GM12878 (cell line): ENCODE results near the gene CORO1A. TPM values are rescaled to one million over a fixed set of nuclear protein-coding genes. Genes with fewer than 3 reads are reported as not detected.
A peak's percentile ranks its signal among the peaks of the same experiment; 100 is the strongest.

Source experiments
- ATAC-seq: fragments of 200-7000 bp; cut with Tn5 transposase; 3 replicates; pipeline ENCODE4 v1.9.1; 2020; ENCODE audit warnings: mild to moderate bottlenecking, moderate library complexity
- BruUV-seq: library from RNA; stranded (reverse); fragments of 400-500 nt; replicated peaks from 2 replicates; lab custom pipeline; 2021; lab: Mats Ljungman, UMichigan
- CTCF ChIA-PET: fragments of 300-600 bp; sonication (Branson Sonifier 250); formaldehyde crosslinking; extraction: SDS; loops from one replicate; lab custom pipeline; 2021; ENCODE audit warnings: inconsistent platforms; lab: Yijun Ruan, JAX
- POLR2A ChIA-PET: fragments of 350-600 bp; formaldehyde crosslinking; extraction: SDS; loops from one replicate; lab custom pipeline; 2021; ENCODE audit warnings: inconsistent platforms; lab: Charles Lee
- RAD21 ChIA-PET: fragments of 300-600 bp; sonication (Branson Sonifier 250); formaldehyde crosslinking; loops from one replicate; lab custom pipeline; 2023; ENCODE audit warnings: antibody characterized with exemption; ENCODE audit not compliant: unreplicated experiment; lab: Charles Lee
- SMC1A ChIA-PET: fragments of 300-600 bp; sonication (Branson Sonifier 250); formaldehyde crosslinking; loops from one replicate; lab custom pipeline; 2023; ENCODE audit not compliant: unreplicated experiment, uncharacterized antibody; lab: Charles Lee
- DNase-seq: peaks from one replicate; pipeline ENCODE4 v3.0.0-alpha.2; 2011; ENCODE audit warnings: low read depth, low spot score
- FAIRE-seq: peaks from 3 replicates; lab custom pipeline; 2011; peaks lifted over from hg19 to GRCh38; lab: Jason Lieb, UNC
- H2AFZ ChIP-seq: 2 replicates; pipeline ENCODE4 v1.6.0; 2011; ENCODE audit warnings: low read depth, low read length, control low read depth; ENCODE audit not compliant: control insufficient read depth
- H3K27ac ChIP-seq: 2 replicates; pipeline ENCODE4 v1.5.1; 2011; ENCODE audit warnings: control low read depth; ENCODE audit not compliant: control insufficient read depth, insufficient read depth
- H3K27me3 ChIP-seq, 2 experiments: replicated peaks in 1 of 2; 2 replicates each; pipeline versions ENCODE4 v1.6.0 to v1.6.1; 2011; ENCODE audit warnings: low read length in 1 of 2; ENCODE audit not compliant: control insufficient read depth in 2 of 2, insufficient read depth in 2 of 2
- H3K36me3 ChIP-seq, 2 experiments: 2 replicates each; pipeline ENCODE4 v1.5.1; 2011; ENCODE audit warnings: low read length in 1 of 2; ENCODE audit not compliant: control insufficient read depth in 2 of 2, insufficient read depth in 2 of 2
- H3K4me1 ChIP-seq: 2 replicates; pipeline ENCODE4 v1.6.1; 2011; ENCODE audit warnings: mild to moderate bottlenecking, low read length, moderate library complexity, mixed read lengths; ENCODE audit not compliant: control insufficient read depth, insufficient read depth
- H3K4me2 ChIP-seq: 2 replicates; pipeline ENCODE4 v1.6.0; 2011; ENCODE audit warnings: control low read depth; ENCODE audit not compliant: control insufficient read depth, insufficient read depth
- H3K4me3 ChIP-seq: fragments of 200-600 bp; sonication (generic); 2 replicates; pipeline ENCODE4 v1.5.1; 2016
- H3K79me2 ChIP-seq: 2 replicates; pipeline ENCODE4 v1.6.0; 2011; ENCODE audit warnings: low read length; ENCODE audit not compliant: control insufficient read depth, insufficient read depth
- H3K9ac ChIP-seq: 2 replicates; pipeline ENCODE4 v1.8.0; 2011; ENCODE audit warnings: low read length, control low read depth, mixed read lengths; ENCODE audit not compliant: control insufficient read depth, insufficient read depth
- H3K9me3 ChIP-seq: replicated peaks from 3 replicates; pipeline ENCODE4 v1.5.1; 2011; ENCODE audit warnings: mild to moderate bottlenecking, low read length; ENCODE audit not compliant: control insufficient read depth, insufficient read depth
- H4K20me1 ChIP-seq: 2 replicates; pipeline ENCODE4 v1.6.0; 2011; ENCODE audit not compliant: control insufficient read depth, insufficient read depth
- BACH1 ChIP-seq: fragments of 450-650 bp; IDR thresholded peaks from 2 replicates; pipeline ENCODE4 v1.6.1; 2017; ENCODE audit warnings: mild to moderate bottlenecking, borderline replicate concordance
- BCLAF1 ChIP-seq: fragments of 450-650 bp; IDR thresholded peaks from 2 replicates; pipeline ENCODE4 v1.6.1; 2017; ENCODE audit warnings: antibody characterized with exemption, mild to moderate bottlenecking, moderate library complexity
- CREB1 ChIP-seq: IDR thresholded peaks from 2 replicates; pipeline ENCODE4 v1.6.1; 2012; ENCODE audit warnings: low read depth, mild to moderate bottlenecking, inconsistent platforms
- ETV6 ChIP-seq, 2 experiments: fragments of 450-650 bp in 1 of 2; IDR thresholded peaks in 1 of 2; conservative IDR thresholded peaks in 1 of 2; 2 replicates each; pipeline ENCODE4 v1.6.1; 2014; ENCODE audit warnings: antibody characterized with exemption in 1 of 2, borderline replicate concordance in 1 of 2, low read depth in 1 of 2, mild to moderate bottlenecking in 1 of 2, moderate library complexity in 1 of 2
- GABPA ChIP-seq: IDR thresholded peaks from 2 replicates; pipeline ENCODE4 v1.6.1; 2014; ENCODE audit warnings: antibody characterized with exemption, low read depth, mild to moderate bottlenecking, inconsistent platforms
- HDGF ChIP-seq: fragments of 450-650 bp; IDR thresholded peaks from 2 replicates; pipeline ENCODE4 v1.6.1; 2016; ENCODE audit warnings: antibody characterized with exemption
- MAX ChIP-seq: IDR thresholded peaks from 2 replicates; pipeline ENCODE4 v1.6.1; 2012; ENCODE audit warnings: low read depth, low read length, improper control_type of control experiment
- NFIC ChIP-seq: IDR thresholded peaks from 2 replicates; pipeline ENCODE4 v1.6.1; 2012; ENCODE audit warnings: low read depth, mild to moderate bottlenecking, inconsistent platforms, low read length, moderate library complexity
- RUNX3 ChIP-seq: IDR thresholded peaks from 2 replicates; pipeline ENCODE4 v1.6.1; 2012; ENCODE audit warnings: low read length, inconsistent platforms
- ZBTB4 ChIP-seq: fragments of 450-650 bp; formaldehyde crosslinking; IDR thresholded peaks from 2 replicates; pipeline ENCODE4 v1.4.0; 2022; ENCODE audit warnings: mild to moderate bottlenecking, moderate library complexity
- WGBS: methylation state at CpG from one replicate; pipeline ENCODE4 v1.1.6; 2016; ENCODE audit warnings: low lambda C conversion rate; ENCODE audit not compliant: insufficient replicate concordance, insufficient coverage; ENCODE audit errors: missing lambda C conversion rate; 5-methylcytosine and 5-hydroxymethylcytosine counted together
- in situ Hi-C: fragments of 300-500 bp; cut with MboI; formaldehyde crosslinking; loops from 9 replicates; pipeline ENCODE4 v1.14.3; 2018; ENCODE audit warnings: mixed read lengths
- intact Hi-C: fragments of 100-400 bp; cut with micrococcal nuclease; formaldehyde crosslinking; loops from one replicate; pipeline ENCODE4 v1.14.2; 2022; ENCODE audit not compliant: unreplicated experiment
- polyA plus RNA-seq, 11 experiments: library from polyadenylated mRNA; depleted of rRNA in 4 of 11; unstranded in 6 of 11; stranded (reverse) in 5 of 11; fragments of >200 nt; fragmentation: Nextera tagmentation in 4 of 11; fragmentation: Illumina TruSeq in 1 of 11; extraction: Ambion mirVana in 4 of 11; extraction: Trizol in 1 of 11; gene quantifications; 1 replicate in 1 of 11; 2 replicates in 10 of 11; pipeline versions ENCODE4 v1.2.1 to v1.2.3, GENCODE V29; 2011 to 2016; ENCODE audit warnings: inconsistent platforms in 2 of 11, missing spikeins in 2 of 11, low read depth in 1 of 11
- total RNA-seq, 4 experiments: library from RNA; depleted of rRNA in 3 of 4; stranded (reverse); fragments of >200 nt in 3 of 4; fragmentation: Illumina TruSeq in 1 of 4; extraction: Trizol in 1 of 4; gene quantifications; 2 replicates each; pipeline versions ENCODE4 v1.2.1 to v1.2.3, GENCODE V29; 2013 to 2021
- TF ChIP-seq, protein P1 (sequence below): IDR thresholded peaks from 2 replicates; pipeline ENCODE4 v1.6.1; 2012; ENCODE audit warnings: low read depth, low read length, improper control_type of control experiment
- TF ChIP-seq, protein P2 (sequence below): fragments of 450-650 bp; IDR thresholded peaks from 2 replicates; pipeline ENCODE4 v1.6.1; 2017; ENCODE audit warnings: mild to moderate bottlenecking, low read depth, inconsistent platforms; ENCODE audit not compliant: poor library complexity, severe bottlenecking

The CORO1A gene
- total and polyA plus RNA-seq, 10 of the 15 experiments (the other 5 are each of a cell fraction or from before 2014, with no cell fraction given): 16.3 to 1,464 (median 714) TPM

- Histone ChIP-seq H3K79me2 (no peaks in the 10 kb centered on the region), H2AFZ (no peak overlapping the region), H3K4me1 (peaks cover 25% of the 10 kb centered on the region), H4K20me1 (no peaks in the 10 kb centered on the region), H3K27me3 (no peaks in the 10 kb centered on the region), H3K9ac (no peak overlapping the region), H3K27ac (no peak overlapping the region; the same call in 1 of the 2 replicates), H3K4me2 (peak overlapping the region; percentile 81), H3K9me3 (peaks cover 2% of the 10 kb centered on the region; the same call in 1 of the 3 replicates), H3K4me3 (no peak overlapping the region), H3K36me3 (no peaks in the 10 kb centered on the region)
- FAIRE-seq (peak; percentile 90), DNase-seq (peak; percentile 73), ATAC-seq (peak; percentile 99)
- ChIA-PET RAD21 (no interaction called here), CTCF (no interaction called here), SMC1A (no interaction called here), POLR2A (no interaction called here)
- 61% methylated on average over 11 of the region's 11 CpGs for WGBS
- in situ Hi-C loops: no loop called here
- no TSS peak for BruUV-seq
- intact Hi-C loops: no loop called here
- TF ChIP-seq, protein P1, sequence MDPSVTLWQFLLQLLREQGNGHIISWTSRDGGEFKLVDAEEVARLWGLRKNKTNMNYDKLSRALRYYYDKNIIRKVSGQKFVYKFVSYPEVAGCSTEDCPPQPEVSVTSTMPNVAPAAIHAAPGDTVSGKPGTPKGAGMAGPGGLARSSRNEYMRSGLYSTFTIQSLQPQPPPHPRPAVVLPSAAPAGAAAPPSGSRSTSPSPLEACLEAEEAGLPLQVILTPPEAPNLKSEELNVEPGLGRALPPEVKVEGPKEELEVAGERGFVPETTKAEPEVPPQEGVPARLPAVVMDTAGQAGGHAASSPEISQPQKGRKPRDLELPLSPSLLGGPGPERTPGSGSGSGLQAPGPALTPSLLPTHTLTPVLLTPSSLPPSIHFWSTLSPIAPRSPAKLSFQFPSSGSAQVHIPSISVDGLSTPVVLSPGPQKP: no peak
- TF ChIP-seq ETV6 (conservative IDR thresholded peaks at IDR 0.05 in 1 of 2, IDR thresholded peaks at IDR 0.05 in 1 of 2; ENCODE audit: borderline replicate concordance in 1 of 2, low read depth in 1 of 2) (peak in 1 of 2 experiments; percentile 84; a peak in 2 of 4 replicates), NFIC (peak; percentile 69), RUNX3 (peak; percentile 97), BACH1 (peak; percentile 91; the same call in 1 of the 2 replicates), GABPA (peak; percentile 30; the same call in 1 of the 2 replicates), ZBTB4 (no peak), HDGF (peak; percentile 90; the same call in 1 of the 2 replicates), MAX (no peak), CREB1 (0 out of 2 replicates have a peak, but pooled peaks have one; percentile 19), BCLAF1 (no peak)
- TF ChIP-seq, protein P2, sequence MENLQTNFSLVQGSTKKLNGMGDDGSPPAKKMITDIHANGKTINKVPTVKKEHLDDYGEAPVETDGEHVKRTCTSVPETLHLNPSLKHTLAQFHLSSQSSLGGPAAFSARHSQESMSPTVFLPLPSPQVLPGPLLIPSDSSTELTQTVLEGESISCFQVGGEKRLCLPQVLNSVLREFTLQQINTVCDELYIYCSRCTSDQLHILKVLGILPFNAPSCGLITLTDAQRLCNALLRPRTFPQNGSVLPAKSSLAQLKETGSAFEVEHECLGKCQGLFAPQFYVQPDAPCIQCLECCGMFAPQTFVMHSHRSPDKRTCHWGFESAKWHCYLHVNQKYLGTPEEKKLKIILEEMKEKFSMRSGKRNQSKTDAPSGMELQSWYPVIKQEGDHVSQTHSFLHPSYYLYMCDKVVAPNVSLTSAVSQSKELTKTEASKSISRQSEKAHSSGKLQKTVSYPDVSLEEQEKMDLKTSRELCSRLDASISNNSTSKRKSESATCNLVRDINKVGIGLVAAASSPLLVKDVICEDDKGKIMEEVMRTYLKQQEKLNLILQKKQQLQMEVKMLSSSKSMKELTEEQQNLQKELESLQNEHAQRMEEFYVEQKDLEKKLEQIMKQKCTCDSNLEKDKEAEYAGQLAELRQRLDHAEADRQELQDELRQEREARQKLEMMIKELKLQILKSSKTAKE: peak; percentile 57
Measured at GRCh38 chr16:30166202-30166902, 17.1 kb upstream of the CORO1A start.
